CD4-positive, CD25-positive, alpha-beta regulatory T cell (primary cell): ENCODE measurements around the gene HPCAL1. TPM values are rescaled to one million over a fixed set of nuclear protein-coding genes. Genes with fewer than 3 reads are reported as not detected.
A peak's percentile ranks its signal among the peaks of the same experiment; 100 is the strongest.

Experiments used
- ATAC-seq, 2 donors: fragments of 150-1000 bp; cut with Tn5 transposase; one replicate each; pipeline ENCODE4 v1.10.0; 2021; ENCODE audit warnings: low read depth in 2 of 2, moderate number of reproducible peaks in 2 of 2, moderate library complexity in 1 of 2
- DNase-seq, 3 donors: peaks; one replicate each; pipeline versions ENCODE4 v3.0.0 to v3.0.0-alpha.2; 2012 to 2022; ENCODE audit warnings: mixed read lengths in 1 of 3
- H3K27ac ChIP-seq: one replicate; pipeline ENCODE4 v1.7.0; 2013; ENCODE audit warnings: mild to moderate bottlenecking, low read length; ENCODE audit not compliant: insufficient read depth, poor library complexity, severe bottlenecking
- H3K27me3 ChIP-seq: one replicate; pipeline ENCODE4 v1.7.0; 2013; ENCODE audit warnings: low read length; ENCODE audit not compliant: control insufficient read depth, insufficient read depth
- H3K36me3 ChIP-seq: one replicate; pipeline ENCODE4 v1.7.0; 2013; ENCODE audit warnings: mild to moderate bottlenecking, low read length, moderate library complexity; ENCODE audit not compliant: control insufficient read depth, insufficient read depth
- H3K4me1 ChIP-seq: 2 replicates; pipeline ENCODE4 v1.7.0; 2013; ENCODE audit warnings: mild to moderate bottlenecking, low read length; ENCODE audit not compliant: insufficient read depth, control insufficient read depth, poor library complexity, severe bottlenecking
- H3K4me3 ChIP-seq: one replicate; pipeline ENCODE4 v1.7.0; 2013; ENCODE audit warnings: low read depth, mild to moderate bottlenecking, low read length, moderate library complexity
- H3K9me3 ChIP-seq, 2 experiments: 1 replicate in 1 of 2; 2 replicates in 1 of 2; pipeline ENCODE4 v1.7.0; 2013; ENCODE audit warnings: low read length in 2 of 2, mild to moderate bottlenecking in 1 of 2, moderate library complexity in 1 of 2; ENCODE audit not compliant: control insufficient read depth in 2 of 2
- H3K27ac Mint-ChIP-seq, 3 donors: one replicate each; pipeline ENCODE4 v1.8.0; 2020 to 2022; ENCODE audit warnings: mild to moderate bottlenecking in 3 of 3, mixed read lengths in 3 of 3, moderate library complexity in 2 of 3
- H3K27me3 Mint-ChIP-seq: one replicate; pipeline ENCODE4 v1.8.0; 2022; ENCODE audit warnings: mild to moderate bottlenecking, mixed read lengths
- H3K36me3 Mint-ChIP-seq: one replicate; pipeline ENCODE4 v1.8.0; 2020; ENCODE audit warnings: mixed read lengths
- H3K4me1 Mint-ChIP-seq, 4 donors: one replicate each; pipeline ENCODE4 v1.8.0; 2020 to 2022; ENCODE audit warnings: mixed read lengths in 4 of 4, mild to moderate bottlenecking in 1 of 4
- H3K4me3 Mint-ChIP-seq, 4 donors: one replicate each; pipeline ENCODE4 v1.8.0; 2020 to 2022; ENCODE audit warnings: mild to moderate bottlenecking in 4 of 4, mixed read lengths in 4 of 4, moderate library complexity in 3 of 4
- H3K9me3 Mint-ChIP-seq, 7 donors: one replicate each; pipeline ENCODE4 v1.8.0; 2020 to 2022; ENCODE audit warnings: mixed read lengths in 7 of 7, mild to moderate bottlenecking in 3 of 7, moderate library complexity in 2 of 7
- polyA plus RNA-seq, 4 donors: library from polyadenylated mRNA; unstranded; fragments of 300-500 nt; fragmentation: Illumina TruSeq; gene quantifications; one replicate each; pipeline ENCODE4 v1.2.3, GENCODE V29; 2021
- total RNA-seq: library from RNA; stranded (reverse); gene quantifications from one replicate; pipeline ENCODE4 v1.2.3, GENCODE V29; 2022

The HPCAL1 gene
- total and polyA plus RNA-seq, 5 donors from 2014 or later, result 33.8 to 95.6 (median 84.8) TPM

GRCh38 chr2:10303694-10304378, 1.1 kb downstream of the HPCAL1 start:
- peak overlapping the region in 2 of 3 donors; percentile 88 to 89 for H3K27ac Mint-ChIP-seq
- peak overlapping the region; percentile 33 for H3K27ac ChIP-seq
- no peaks in the 10 kb centered on the region for H3K36me3 Mint-ChIP-seq
- H3K4me3 ChIP-seq, result peak overlapping the region; percentile 87
- no peaks in the 10 kb centered on the region for H3K9me3 ChIP-seq
- H3K4me3 Mint-ChIP-seq, result peak overlapping the region; percentile 93 to 99 (median 98)
- peaks cover 61% of the 10 kb centered on the region for H3K4me1 ChIP-seq
- DNase-seq (peak; percentile 25 to 67 (median 53)), ATAC-seq (peak; percentile 10 to 11)
- H3K36me3 ChIP-seq, result peaks cover 2% of the 10 kb centered on the region
- no peaks in the 10 kb centered on the region for H3K9me3 Mint-ChIP-seq
- peaks cover 25 to 72% (median 43%) of the 10 kb centered on the region in 4 donors for H3K4me1 Mint-ChIP-seq
- no peaks in the 10 kb centered on the region for H3K27me3 ChIP-seq
- H3K27me3 Mint-ChIP-seq, result peaks cover 8% of the 10 kb centered on the region

GRCh38 chr2:10304458-10305253, 2.0 kb downstream of the HPCAL1 start:
- Histone ChIP-seq H3K4me1 (peaks cover 61% of the 10 kb centered on the region), H3K9me3 (no peaks in the 10 kb centered on the region), H3K36me3 (peaks cover 2% of the 10 kb centered on the region), H3K27me3 (no peaks in the 10 kb centered on the region), H3K4me3 (peak overlapping the region; percentile 87), H3K27ac (peak overlapping the region; percentile 33)
- DNase-seq, result no peak
- ATAC-seq, result no peak
- Mint-ChIP-seq H3K4me1 (peaks cover 25 to 72% (median 45%) of the 10 kb centered on the region in 4 donors), H3K9me3 (no peaks in the 10 kb centered on the region), H3K4me3 (peak overlapping the region; percentile 93 to 99 (median 98)), H3K27me3 (peaks cover 8% of the 10 kb centered on the region), H3K27ac (peak overlapping the region in 2 of 3 donors; percentile 42 to 89), H3K36me3 (peaks cover under 1% of the 10 kb centered on the region)

- Histone ChIP-seq H3K36me3 (peaks cover 2% of the 10 kb centered on the region), H3K4me3 (peak overlapping the region; percentile 87), H3K9me3 (no peaks in the 10 kb centered on the region), H3K27me3 (no peaks in the 10 kb centered on the region), H3K27ac (peak overlapping the region; percentile 23), H3K4me1 (peaks cover 61% of the 10 kb centered on the region)
- DNase-seq, result peak in 2 of 3 donors; percentile 43 to 70
- peaks cover 6% of the 10 kb centered on the region for H3K36me3 Mint-ChIP-seq
- ATAC-seq, result no peak
- peak overlapping the region; percentile 93 to 99 (median 98) for H3K4me3 Mint-ChIP-seq
- H3K4me1 Mint-ChIP-seq, result peaks cover 25 to 76% (median 50%) of the 10 kb centered on the region in 4 donors
- H3K27ac Mint-ChIP-seq, result peak overlapping the region; percentile 42 to 95 (median 76)
- H3K9me3 Mint-ChIP-seq, result no peaks in the 10 kb centered on the region
- peaks cover 8% of the 10 kb centered on the region for H3K27me3 Mint-ChIP-seq
These were observed 2.5 kb downstream of the HPCAL1 start for GRCh38 chr2:10305254-10305635.

- Histone ChIP-seq H3K4me1 (peaks cover 61% of the 10 kb centered on the region), H3K27me3 (no peaks in the 10 kb centered on the region), H3K4me3 (peak overlapping the region; percentile 87), H3K27ac (peak overlapping the region; percentile 23), H3K9me3 (no peaks in the 10 kb centered on the region), H3K36me3 (peaks cover 2% of the 10 kb centered on the region)
- no peak for ATAC-seq
- Mint-ChIP-seq H3K4me1 (peaks cover 25 to 76% (median 47%) of the 10 kb centered on the region in 4 donors), H3K36me3 (peaks cover 6% of the 10 kb centered on the region), H3K4me3 (peak overlapping the region; percentile 93 to 99 (median 98)), H3K9me3 (no peaks in the 10 kb centered on the region), H3K27me3 (peaks cover 8% of the 10 kb centered on the region), H3K27ac (peak overlapping the region; percentile 11 to 95 (median 76))
- DNase-seq, result peak in 2 of 3 donors; percentile 25 to 50
These were observed 3.0 kb downstream of the HPCAL1 start for GRCh38 chr2:10305715-10306114.

GRCh38 chr2:10306901-10307463, 4.3 kb downstream of the HPCAL1 start:
- Mint-ChIP-seq H3K27ac (peak overlapping the region in 2 of 3 donors; percentile 12 to 79), H3K4me1 (peaks cover 25 to 68% (median 41%) of the 10 kb centered on the region in 4 donors), H3K9me3 (no peaks in the 10 kb centered on the region), H3K36me3 (peaks cover 6% of the 10 kb centered on the region), H3K27me3 (peaks cover 8% of the 10 kb centered on the region), H3K4me3 (peak overlapping the region in 3 of 4 donors; percentile 39 to 97 (median 44))
- DNase-seq (no peak), ATAC-seq (no peak)
- no peak overlapping the region for H3K4me3 ChIP-seq
- peaks cover 52% of the 10 kb centered on the region for H3K4me1 ChIP-seq
- no peak overlapping the region for H3K27ac ChIP-seq
- H3K9me3 ChIP-seq, result no peaks in the 10 kb centered on the region
- H3K27me3 ChIP-seq, result no peaks in the 10 kb centered on the region
- H3K36me3 ChIP-seq, result peaks cover 5% of the 10 kb centered on the region

GRCh38 chr2:10307561-10308156, 5.0 kb downstream of the HPCAL1 start:
- Mint-ChIP-seq H3K4me1 (peaks cover 25 to 68% (median 41%) of the 10 kb centered on the region in 4 donors), H3K27ac (peak overlapping the region in 1 of 3 donors; percentile 12), H3K9me3 (no peaks in the 10 kb centered on the region), H3K36me3 (peaks cover 6% of the 10 kb centered on the region), H3K4me3 (peak overlapping the region; percentile 5 to 97 (median 60)), H3K27me3 (peaks cover 8% of the 10 kb centered on the region)
- DNase-seq, result no peak
- Histone ChIP-seq H3K27ac (no peak overlapping the region), H3K27me3 (no peaks in the 10 kb centered on the region), H3K9me3 (no peaks in the 10 kb centered on the region), H3K4me3 (no peak overlapping the region), H3K36me3 (peaks cover 7% of the 10 kb centered on the region), H3K4me1 (peaks cover 48% of the 10 kb centered on the region)
- ATAC-seq, result no peak

- ATAC-seq, result no peak
- Histone ChIP-seq H3K27me3 (no peaks in the 10 kb centered on the region), H3K9me3 (no peaks in the 10 kb centered on the region), H3K4me1 (peaks cover 43% of the 10 kb centered on the region), H3K36me3 (peaks cover 9% of the 10 kb centered on the region), H3K27ac (no peak overlapping the region), H3K4me3 (no peak overlapping the region)
- H3K4me1 Mint-ChIP-seq, result peaks cover 25 to 73% (median 39%) of the 10 kb centered on the region in 4 donors
- H3K27ac Mint-ChIP-seq, result peak overlapping the region in 1 of 3 donors; percentile 43
- peaks cover 8% of the 10 kb centered on the region for H3K27me3 Mint-ChIP-seq
- DNase-seq, result no peak
- peaks cover 6% of the 10 kb centered on the region for H3K36me3 Mint-ChIP-seq
- H3K4me3 Mint-ChIP-seq, result peak overlapping the region in 1 of 4 donors; percentile 97
- no peaks in the 10 kb centered on the region for H3K9me3 Mint-ChIP-seq
These were observed 6.2 kb downstream of the HPCAL1 start for GRCh38 chr2:10308866-10309265.
